ENCODE measurements around the gene NTHL1.

The NTHL1 gene

GRCh38 chr16:1992704-1993317 lies 54.8 kb downstream of the NTHL1 start:
- TF ChIP-seq CTCF (conservative IDR thresholded peaks at IDR 0.05; ENCODE audit: low read depth, low read length): no peak
- no peak for DNase-seq (ENCODE audit: low read depth)
- H3K4me3 ChIP-seq (ENCODE audit: low read length): no peak overlapping the region

- TF ChIP-seq CTCF (conservative IDR thresholded peaks at IDR 0.05; ENCODE audit: low read depth, low read length): no peak
- peak; percentile 52 for DNase-seq (ENCODE audit: low read depth)
- H3K4me3 ChIP-seq (ENCODE audit: low read length): no peak overlapping the region
Observed at GRCh38 chr16:1991948-1992703, 55.5 kb downstream of the NTHL1 start.

GRCh38 chr16:1991588-1991947 lies 56.1 kb downstream of the NTHL1 start:
- DNase-seq (ENCODE audit: low read depth): no peak
- no peak for TF ChIP-seq CTCF (conservative IDR thresholded peaks at IDR 0.05; ENCODE audit: low read depth, low read length)
- H3K4me3 ChIP-seq (ENCODE audit: low read length): no peak overlapping the region

- no peak for TF ChIP-seq CTCF (conservative IDR thresholded peaks at IDR 0.05; ENCODE audit: low read depth, low read length)
- no peak overlapping the region for H3K4me3 ChIP-seq (ENCODE audit: low read length)
- no peak for DNase-seq (ENCODE audit: low read depth)
Observed at GRCh38 chr16:1991135-1991551, 56.5 kb downstream of the NTHL1 start.

- DNase-seq (ENCODE audit: low read depth): no peak
- H3K4me3 ChIP-seq (ENCODE audit: low read length): peak overlapping the region; percentile 32
- TF ChIP-seq CTCF (conservative IDR thresholded peaks at IDR 0.05; ENCODE audit: low read depth, low read length): no peak
Observed at GRCh38 chr16:1990351-1991134, 57.1 kb downstream of the NTHL1 start.

- no peak for TF ChIP-seq CTCF (conservative IDR thresholded peaks at IDR 0.05; ENCODE audit: low read depth, low read length)
- H3K4me3 ChIP-seq (ENCODE audit: low read length): peak overlapping the region; percentile 32
- no peak for DNase-seq (ENCODE audit: low read depth)
Observed at GRCh38 chr16:1990101-1990350, 57.6 kb downstream of the NTHL1 start.
